Measurements from ENCODE around the gene NTPCR. TPM values are rescaled to one million over a fixed set of nuclear protein-coding genes. Genes with fewer than 3 reads are reported as not detected.

Gene NTPCR
- total and polyA plus RNA-seq, 8 donors = 35.1 to 68.3 (median 56.8) TPM

DNA sequence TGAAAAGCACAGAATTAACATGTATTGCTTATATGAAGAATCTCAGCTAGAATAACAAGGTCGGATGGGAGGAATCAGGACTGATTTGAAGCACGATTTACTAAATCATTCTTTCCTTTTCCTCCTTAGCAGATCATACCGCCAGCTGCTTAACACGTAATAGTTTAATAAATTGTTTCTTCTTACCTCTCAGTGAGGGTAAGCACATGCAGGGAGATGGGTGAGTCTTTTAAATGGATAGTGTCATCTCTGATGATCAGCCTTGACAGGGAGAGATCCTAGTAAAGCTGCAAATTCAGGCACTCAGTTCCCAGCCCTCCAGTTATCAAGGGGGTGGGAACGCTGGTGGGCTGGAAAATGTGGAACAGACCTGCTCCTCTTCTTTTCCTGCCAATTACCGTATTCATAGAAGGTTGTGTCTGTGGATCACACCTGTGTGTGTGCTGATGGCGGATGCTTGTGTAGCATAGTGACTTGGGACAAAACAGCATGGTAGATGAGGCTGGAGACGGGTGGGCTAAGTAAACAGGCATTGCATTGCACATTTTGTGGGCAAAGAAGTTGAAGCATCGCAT, 30.7 kb downstream of the NTPCR start:
- DNase-seq (no peak), ATAC-seq (no peak)
- intact Hi-C loops (cut with DNase I) = no loop called here
- Histone ChIP-seq H3K27ac (no peak overlapping the region), H3K36me3 (peaks cover 0 to 11% of the 10 kb centered on the region in 2 donors), H3K27me3 (no peaks in the 10 kb centered on the region), H3K4me3 (no peak overlapping the region), H3K9me3 (no peaks in the 10 kb centered on the region), H3K4me1 (peaks cover 0 to 8% of the 10 kb centered on the region in 2 donors)
- TF ChIP-seq, protein P1, sequence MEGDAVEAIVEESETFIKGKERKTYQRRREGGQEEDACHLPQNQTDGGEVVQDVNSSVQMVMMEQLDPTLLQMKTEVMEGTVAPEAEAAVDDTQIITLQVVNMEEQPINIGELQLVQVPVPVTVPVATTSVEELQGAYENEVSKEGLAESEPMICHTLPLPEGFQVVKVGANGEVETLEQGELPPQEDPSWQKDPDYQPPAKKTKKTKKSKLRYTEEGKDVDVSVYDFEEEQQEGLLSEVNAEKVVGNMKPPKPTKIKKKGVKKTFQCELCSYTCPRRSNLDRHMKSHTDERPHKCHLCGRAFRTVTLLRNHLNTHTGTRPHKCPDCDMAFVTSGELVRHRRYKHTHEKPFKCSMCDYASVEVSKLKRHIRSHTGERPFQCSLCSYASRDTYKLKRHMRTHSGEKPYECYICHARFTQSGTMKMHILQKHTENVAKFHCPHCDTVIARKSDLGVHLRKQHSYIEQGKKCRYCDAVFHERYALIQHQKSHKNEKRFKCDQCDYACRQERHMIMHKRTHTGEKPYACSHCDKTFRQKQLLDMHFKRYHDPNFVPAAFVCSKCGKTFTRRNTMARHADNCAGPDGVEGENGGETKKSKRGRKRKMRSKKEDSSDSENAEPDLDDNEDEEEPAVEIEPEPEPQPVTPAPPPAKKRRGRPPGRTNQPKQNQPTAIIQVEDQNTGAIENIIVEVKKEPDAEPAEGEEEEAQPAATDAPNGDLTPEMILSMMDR (IDR thresholded peaks at IDR 0.05) = no peak

DNA sequence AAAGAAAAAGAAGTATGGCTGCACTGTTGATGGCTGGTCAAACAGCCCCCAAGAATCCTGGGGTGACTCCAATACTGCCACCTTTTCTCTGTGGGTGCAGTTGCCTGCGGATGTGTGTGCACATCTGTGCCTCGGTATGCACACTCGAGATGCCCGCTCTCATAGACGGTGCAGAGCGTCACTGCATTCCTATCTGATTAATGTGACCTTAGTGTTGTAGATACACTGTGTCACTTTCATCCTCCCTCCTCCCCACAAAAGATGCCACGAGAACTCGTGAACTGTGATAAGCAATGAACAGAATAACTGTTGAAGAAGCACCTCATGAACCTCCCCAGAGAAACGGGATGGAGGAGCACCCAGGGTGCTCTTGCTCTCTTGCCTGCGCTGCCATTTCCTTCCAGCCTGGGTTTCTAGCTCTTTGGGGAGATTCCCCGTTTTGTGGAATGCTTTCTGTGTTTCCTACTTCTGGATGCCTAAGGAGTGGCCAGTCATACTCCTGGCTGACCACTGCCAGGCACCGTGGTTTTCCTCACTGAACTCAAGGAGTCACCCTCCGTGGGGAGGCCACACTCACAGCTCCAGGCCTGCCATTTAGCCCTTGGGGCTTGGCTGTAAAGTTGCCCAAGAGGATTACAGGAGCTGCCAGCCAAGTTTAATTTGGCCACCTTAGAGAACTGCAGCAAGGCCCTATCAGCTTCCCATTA, 32.0 kb downstream of the NTPCR start:
- peaks cover 0 to 3% of the 10 kb centered on the region in 2 donors for H3K36me3 ChIP-seq
- H3K27me3 ChIP-seq = no peaks in the 10 kb centered on the region
- H3K9me3 ChIP-seq = no peaks in the 10 kb centered on the region
- no peak overlapping the region for H3K4me3 ChIP-seq
- peaks cover 0 to 8% of the 10 kb centered on the region in 2 donors for H3K4me1 ChIP-seq
- ATAC-seq = no peak
- TF ChIP-seq, protein P1 (IDR thresholded peaks at IDR 0.05) = no peak
- no peak overlapping the region for H3K27ac ChIP-seq
- no peak for DNase-seq
- intact Hi-C loops (cut with DNase I) = no loop called here

DNA sequence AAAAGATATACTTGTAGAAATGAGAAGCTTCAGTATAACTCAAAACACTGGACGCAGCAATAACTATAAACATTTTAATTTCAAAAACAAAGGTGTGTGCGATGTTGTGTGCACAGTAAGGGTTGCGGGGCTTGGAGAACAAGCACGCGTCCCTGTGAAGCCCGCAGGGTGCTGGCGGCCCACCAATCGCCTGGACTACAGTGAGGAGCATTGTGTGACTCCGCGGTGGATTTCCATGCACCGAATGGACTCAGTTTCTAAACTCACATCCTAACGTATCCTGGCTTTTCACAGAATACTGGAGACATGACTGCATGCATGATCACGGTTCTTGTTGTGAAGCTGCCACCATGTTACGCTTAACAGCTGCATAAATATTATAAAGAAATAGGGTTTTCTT, 33.0 kb downstream of the NTPCR start:
- H3K9me3 ChIP-seq = no peaks in the 10 kb centered on the region
- DNase-seq = no peak
- no peak for ATAC-seq

DNA sequence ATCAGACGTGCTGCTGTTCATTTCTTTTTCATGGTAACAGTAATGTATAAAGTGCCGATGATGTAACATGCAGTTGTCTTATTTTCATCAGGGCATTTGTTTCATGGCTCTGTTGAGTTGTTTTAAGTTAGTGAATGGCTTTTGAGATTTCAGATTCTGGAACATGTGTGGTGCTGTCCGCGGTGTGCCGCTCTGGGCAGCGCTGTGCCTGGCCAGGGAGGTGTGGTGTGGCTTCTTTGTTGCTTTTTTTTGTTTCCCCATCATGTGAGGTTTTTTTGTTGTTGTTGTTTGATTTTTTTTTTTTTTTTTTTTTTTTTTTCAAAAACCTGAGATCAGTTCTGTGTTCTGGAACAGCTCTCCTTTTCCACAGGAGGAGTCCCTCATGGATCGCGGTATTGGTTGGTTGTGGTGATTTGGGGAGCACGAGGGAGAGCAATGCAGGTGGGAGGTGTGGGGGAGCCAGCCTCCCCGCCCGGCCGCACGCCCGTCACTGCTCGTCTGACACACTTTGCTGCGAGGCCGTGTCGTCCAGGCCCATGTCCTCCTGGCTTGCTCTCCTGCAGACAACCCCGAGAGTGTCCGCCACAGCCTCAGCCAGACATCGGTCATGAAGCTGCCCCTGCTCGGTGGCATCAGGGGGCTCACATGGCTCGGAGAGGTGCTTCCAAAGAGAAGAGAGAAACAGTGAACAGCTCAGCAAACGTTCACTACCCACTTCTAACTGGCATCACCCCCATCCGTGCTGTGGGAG, 33.6 kb downstream of the NTPCR start:
- ATAC-seq = no peak
- Histone ChIP-seq H3K4me1 (no peaks in the 10 kb centered on the region), H3K36me3 (peaks cover 0 to 3% of the 10 kb centered on the region in 2 donors), H3K27me3 (no peaks in the 10 kb centered on the region), H3K9me3 (no peaks in the 10 kb centered on the region), H3K27ac (no peak overlapping the region), H3K4me3 (no peak overlapping the region)
- intact Hi-C loops (cut with DNase I) = no loop called here
- TF ChIP-seq, protein P1 (IDR thresholded peaks at IDR 0.05) = no peak
- DNase-seq = no peak

More for the DNA sequence above, 33.0 kb downstream of the NTPCR start:
- peaks cover 0 to 5% of the 10 kb centered on the region in 2 donors for H3K4me1 ChIP-seq
- no peak overlapping the region for H3K27ac ChIP-seq
- H3K4me3 ChIP-seq = no peak overlapping the region
- intact Hi-C loops (cut with DNase I) = no loop called here
- peaks cover 0 to 3% of the 10 kb centered on the region in 2 donors for H3K36me3 ChIP-seq
- TF ChIP-seq, protein P1 (IDR thresholded peaks at IDR 0.05) = no peak
- H3K27me3 ChIP-seq = no peaks in the 10 kb centered on the region

All from left lung (tissue), 10 donors.